ENCODE measurements around the gene TNS3. TPM values are rescaled to one million over a fixed set of nuclear protein-coding genes. Genes with fewer than 3 reads are reported as not detected.

Gene TNS3
- total and polyA plus RNA-seq, 2 donors (not counting 1 experiment from before 2014, with no cell fraction given): 11.4 to 77.5 TPM

- Mint-ChIP-seq H3K9me3 (ENCODE audit: insufficient read depth) (no peaks in the 10 kb centered on the region), H3K4me1 (peaks cover 94% of the 10 kb centered on the region), H3K27ac (peak overlapping the region; percentile 80), H3K27me3 (no peaks in the 10 kb centered on the region), H3K4me3 (peak overlapping the region; percentile 68)
- H2AFZ ChIP-seq (ENCODE audit: insufficient read depth, low read depth, low read length, poor library complexity, severe bottlenecking): no peak overlapping the region
- peak overlapping the region; percentile 26 to 54 for H3K27ac ChIP-seq (ENCODE audit: low read length in 2 of 2)
- DNase-seq (peak; percentile 56), ATAC-seq (ENCODE audit: low read depth) (peak; percentile 6)
- H3K4me1 ChIP-seq (ENCODE audit: control insufficient read depth in 2 of 2, insufficient read depth in 2 of 2, low read length in 2 of 2): peaks cover 76 to 97% of the 10 kb centered on the region in 2 donors
- peaks cover 0 to 2% of the 10 kb centered on the region in 2 experiments for H3K36me3 ChIP-seq (replicated peaks in 1 of 2; ENCODE audit: control extremely low read depth in 1 of 2, control insufficient read depth in 1 of 2, extremely low read depth in 1 of 2, insufficient read depth in 2 of 2, low read length in 1 of 2)
- no peak overlapping the region for H3K9ac ChIP-seq (ENCODE audit: low read length)
- H3K27me3 ChIP-seq (replicated peaks in 1 of 4; ENCODE audit: control extremely low read depth in 1 of 4, control insufficient read depth in 3 of 4, insufficient read depth in 4 of 4, low read length in 3 of 4): no peaks in the 10 kb centered on the region
- H3K79me2 ChIP-seq (ENCODE audit: control insufficient read depth, insufficient read depth, low read length): peaks cover 31% of the 10 kb centered on the region
- TF ChIP-seq EZH2 (IDR thresholded peaks at IDR 0.05; ENCODE audit: borderline replicate concordance, insufficient read depth, low read depth, low read length, poor library complexity, severe bottlenecking): no peak
- TF ChIP-seq CTCF (IDR thresholded peaks at IDR 0.05): no peak
- intact Hi-C loops (cut with micrococcal nuclease): no loop called here
- H4K20me1 ChIP-seq (ENCODE audit: control insufficient read depth, insufficient read depth, low read length, poor library complexity, severe bottlenecking): no peaks in the 10 kb centered on the region
- 59% methylated on average over 12 of the region's 13 CpGs for WGBS (ENCODE audit: insufficient coverage)
- H3K9me3 ChIP-seq (ENCODE audit: control extremely low read depth in 1 of 3, control insufficient read depth in 2 of 3, insufficient read depth in 1 of 3, low read length in 2 of 3): peaks cover 0 to 3% (median 0%) of the 10 kb centered on the region in 3 donors
- H3K4me2 ChIP-seq (replicated peaks; ENCODE audit: low read depth, low read length, poor library complexity, severe bottlenecking): peak overlapping the region; percentile 65
- CTCF ChIA-PET: interaction anchor here (1.0 to 2.4 kb wide), 2 partner anchors 94 to 245 kb away, joined by 3 to 7 read pairs; no protein-coding TSS in a partner anchor
- no peak overlapping the region for H3K4me3 ChIP-seq (ENCODE audit: control extremely low read depth in 1 of 5, extremely low read depth in 1 of 5, insufficient read depth in 1 of 5, low read depth in 2 of 5, low read length in 4 of 5)
- POLR2A ChIA-PET: interaction anchor here (1.3 to 1.6 kb wide), 2 partner anchors 13 to 25 kb away, joined by 3 to 6 read pairs; no protein-coding TSS in a partner anchor
Measured at GRCh38 chr7:47576031-47576865, 5.7 kb downstream of the TNS3 start.

All from B cell (primary cell).